Omental fat pad (tissue), 4 donors: ENCODE data around the gene APC. TPM values are rescaled to one million over a fixed set of nuclear protein-coding genes. Genes with fewer than 3 reads are reported as not detected.
A peak's percentile ranks its signal among the peaks of the same experiment; 100 is the strongest.

Experiments
- ATAC-seq: fragments of 150-250 bp; one replicate; pipeline ENCODE4 v1.9.1; 2016; ENCODE audit warnings: mild to moderate bottlenecking, moderate library complexity; ENCODE audit not compliant: low FRiP score
- DNase-seq: peaks from one replicate; pipeline ENCODE4 v3.0.0-alpha.2; 2019; ENCODE audit warnings: low spot score
- CTCF ChIP-seq, 3 donors: fragments of 450-650 bp; IDR thresholded peaks; one replicate each; pipeline ENCODE4 v1.5.1; 2016 to 2017; ENCODE audit warnings: antibody characterized with exemption in 3 of 3, mild to moderate bottlenecking in 3 of 3, moderate library complexity in 2 of 3
- total RNA-seq, 4 donors: library from RNA; depleted of rRNA; stranded (reverse); fragments of >200 nt; gene quantifications; one replicate each; pipeline ENCODE4 v1.1.0, GENCODE V29; 2016

The APC gene
- 10 to 100 TPM; 33.9 to 78.5 (median 58.8) TPM for total RNA-seq

GRCh38 chr5:112737463-112738190, at the start of gene APC:
TSS of gene APC (plus strand) at chr5:112737885. CDS start at chr5:112754891, 17,006 bp downstream.
- ATAC-seq (peak; percentile 99), DNase-seq (peak; percentile 94)
- no peak for TF ChIP-seq CTCF (IDR thresholded peaks at IDR 0.05)

- DNase-seq (no peak), ATAC-seq (no peak)
These were observed 48.4 kb upstream of the APC start for GRCh38 chr5:112689155-112689909.

GRCh38 chr5:112690605-112691338, 46.9 kb upstream of the APC start:
- TF ChIP-seq CTCF (IDR thresholded peaks at IDR 0.05), result no peak
- DNase-seq, result no peak
- ATAC-seq, result no peak

More at GRCh38 chr5:112689155-112689909, 48.4 kb upstream of the APC start:
- no peak for TF ChIP-seq CTCF (IDR thresholded peaks at IDR 0.05)

GRCh38 chr5:112691339-112691680, 46.4 kb upstream of the APC start:
- no peak for TF ChIP-seq CTCF (IDR thresholded peaks at IDR 0.05)
- DNase-seq, result no peak
- no peak for ATAC-seq

- TF ChIP-seq CTCF (IDR thresholded peaks at IDR 0.05), result no peak
- ATAC-seq (no peak), DNase-seq (no peak)
These were observed 45.9 kb upstream of the APC start for GRCh38 chr5:112691758-112692157.

- no peak for TF ChIP-seq CTCF (IDR thresholded peaks at IDR 0.05)
- DNase-seq (no peak), ATAC-seq (no peak)
These were observed 45.2 kb upstream of the APC start for GRCh38 chr5:112692472-112692871.
